NCI-H2107 treated with DMSO at 0.1 percent for 48 hours (cell line): Measurements from ENCODE around the gene CLCA1.
A peak's percentile ranks its signal among the peaks of the same experiment; 100 is the strongest.

Experiments used
- DNase-seq: peaks from one replicate; lab custom pipeline; 2025; ENCODE audit not compliant: unreplicated experiment; lab: John Stamatoyannopoulos, UW

CLCA1 gene, protein sequence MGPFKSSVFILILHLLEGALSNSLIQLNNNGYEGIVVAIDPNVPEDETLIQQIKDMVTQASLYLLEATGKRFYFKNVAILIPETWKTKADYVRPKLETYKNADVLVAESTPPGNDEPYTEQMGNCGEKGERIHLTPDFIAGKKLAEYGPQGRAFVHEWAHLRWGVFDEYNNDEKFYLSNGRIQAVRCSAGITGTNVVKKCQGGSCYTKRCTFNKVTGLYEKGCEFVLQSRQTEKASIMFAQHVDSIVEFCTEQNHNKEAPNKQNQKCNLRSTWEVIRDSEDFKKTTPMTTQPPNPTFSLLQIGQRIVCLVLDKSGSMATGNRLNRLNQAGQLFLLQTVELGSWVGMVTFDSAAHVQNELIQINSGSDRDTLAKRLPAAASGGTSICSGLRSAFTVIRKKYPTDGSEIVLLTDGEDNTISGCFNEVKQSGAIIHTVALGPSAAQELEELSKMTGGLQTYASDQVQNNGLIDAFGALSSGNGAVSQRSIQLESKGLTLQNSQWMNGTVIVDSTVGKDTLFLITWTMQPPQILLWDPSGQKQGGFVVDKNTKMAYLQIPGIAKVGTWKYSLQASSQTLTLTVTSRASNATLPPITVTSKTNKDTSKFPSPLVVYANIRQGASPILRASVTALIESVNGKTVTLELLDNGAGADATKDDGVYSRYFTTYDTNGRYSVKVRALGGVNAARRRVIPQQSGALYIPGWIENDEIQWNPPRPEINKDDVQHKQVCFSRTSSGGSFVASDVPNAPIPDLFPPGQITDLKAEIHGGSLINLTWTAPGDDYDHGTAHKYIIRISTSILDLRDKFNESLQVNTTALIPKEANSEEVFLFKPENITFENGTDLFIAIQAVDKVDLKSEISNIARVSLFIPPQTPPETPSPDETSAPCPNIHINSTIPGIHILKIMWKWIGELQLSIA

DNA sequence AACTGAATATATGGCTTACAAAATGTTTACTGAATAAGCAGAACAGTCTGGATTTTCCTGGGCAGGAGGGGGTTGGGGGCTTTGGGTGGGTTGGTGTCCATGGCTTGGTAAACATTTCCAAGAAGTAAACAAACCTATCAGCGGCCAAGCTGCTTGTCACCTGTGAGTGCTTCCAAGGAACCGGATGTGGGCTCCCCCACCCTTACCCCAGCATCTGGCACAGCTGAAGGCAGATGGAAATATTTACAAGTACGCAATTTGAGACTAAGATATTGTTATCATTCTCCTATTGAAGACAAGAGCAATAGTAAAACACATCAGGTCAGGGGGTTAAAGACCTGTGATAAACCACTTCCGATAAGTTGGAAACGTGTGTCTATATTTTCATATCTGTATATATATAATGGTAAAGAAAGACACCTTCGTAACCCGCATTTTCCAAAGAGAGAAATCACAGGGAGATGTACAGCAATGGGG, at the start of gene CLCA1:
TSS of gene CLCA1 (plus strand) at position 427 of the 477 bp plus-strand sequence. CDS start at position 472, 45 bp downstream.
- no peak for DNase-seq

DNA sequence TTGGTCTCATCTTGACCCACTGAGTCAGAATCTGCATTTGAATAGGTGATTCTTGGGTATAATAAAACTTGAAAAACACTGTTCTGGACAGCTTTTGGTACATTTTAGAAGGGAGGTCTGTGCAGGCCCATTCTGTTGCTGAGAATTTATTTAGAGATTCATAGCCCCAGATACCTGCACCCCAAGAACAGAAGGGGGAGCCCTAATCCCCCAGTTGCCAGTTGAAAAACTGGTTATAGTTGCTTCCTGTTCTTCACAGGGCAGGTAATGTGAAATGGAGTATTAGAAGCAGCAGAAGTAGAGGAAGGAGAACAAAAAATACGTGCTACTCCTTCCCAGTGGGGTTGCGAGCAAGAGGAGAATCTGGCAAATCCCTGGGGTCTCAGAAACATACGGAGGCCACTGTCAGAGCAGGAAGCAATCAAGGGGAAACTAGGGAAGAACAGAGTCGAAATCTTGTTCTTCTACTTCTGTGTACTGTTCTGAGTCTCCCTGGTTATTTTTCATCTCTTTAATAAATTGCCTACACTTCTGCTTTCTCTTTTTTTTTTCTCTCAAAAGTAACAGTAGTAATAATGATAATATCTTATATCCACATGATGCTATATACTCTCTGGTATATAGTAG, 49.3 kb upstream of the CLCA1 start:
- DNase-seq = peak; percentile 51

DNA sequence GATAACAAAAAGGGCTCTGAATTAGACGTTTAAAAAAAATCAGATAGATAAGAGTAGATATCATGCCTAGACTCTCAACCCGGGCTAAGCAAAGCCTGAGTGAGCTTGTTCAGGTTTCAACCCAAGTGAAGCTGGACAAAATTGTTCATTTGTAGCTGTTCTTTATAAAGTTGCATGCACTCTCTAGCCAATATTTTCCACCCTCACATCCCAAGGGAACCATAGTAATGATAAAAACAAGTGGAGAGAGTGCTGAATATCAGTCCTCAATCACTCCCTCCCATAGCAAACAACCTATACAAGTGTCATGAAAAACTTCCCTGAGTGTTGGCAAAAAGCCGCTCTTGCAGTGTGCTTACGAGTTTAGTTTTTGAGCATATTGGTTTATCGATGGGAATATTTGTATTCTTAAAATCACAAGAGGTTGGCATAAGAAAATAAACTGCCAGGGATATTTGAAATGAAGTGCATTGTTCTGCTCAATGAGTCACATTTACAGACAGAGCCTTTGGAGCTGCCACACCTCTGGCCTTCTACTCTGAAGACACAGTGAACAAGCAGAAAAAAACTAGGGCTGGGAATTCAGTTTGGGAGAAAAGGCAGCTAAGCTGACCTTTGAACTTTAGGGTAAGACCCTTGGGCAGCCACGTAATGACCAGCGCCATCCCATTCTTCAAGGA, 47.0 kb upstream of the CLCA1 start:
- DNase-seq = no peak

DNA sequence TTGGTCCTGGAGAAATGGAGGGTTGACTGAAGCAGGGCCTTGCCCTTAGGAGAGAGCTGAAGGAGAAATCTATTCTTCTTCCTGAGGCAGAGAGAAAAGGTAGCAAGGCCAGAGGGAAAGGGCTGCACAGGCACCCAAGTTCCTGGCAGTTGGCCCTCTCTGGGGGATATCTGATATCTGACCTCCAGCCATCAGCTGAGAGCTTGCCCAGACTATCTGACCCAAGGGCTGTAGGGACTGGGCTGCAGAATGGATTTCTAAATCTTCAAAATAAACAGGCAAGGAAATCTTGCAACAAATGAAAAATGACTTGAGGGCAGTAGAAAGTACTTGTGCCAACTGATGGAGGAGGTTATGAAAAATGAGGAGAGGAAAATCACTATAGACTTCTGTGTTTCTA, 45.3 kb upstream of the CLCA1 start:
- no peak for DNase-seq

DNA sequence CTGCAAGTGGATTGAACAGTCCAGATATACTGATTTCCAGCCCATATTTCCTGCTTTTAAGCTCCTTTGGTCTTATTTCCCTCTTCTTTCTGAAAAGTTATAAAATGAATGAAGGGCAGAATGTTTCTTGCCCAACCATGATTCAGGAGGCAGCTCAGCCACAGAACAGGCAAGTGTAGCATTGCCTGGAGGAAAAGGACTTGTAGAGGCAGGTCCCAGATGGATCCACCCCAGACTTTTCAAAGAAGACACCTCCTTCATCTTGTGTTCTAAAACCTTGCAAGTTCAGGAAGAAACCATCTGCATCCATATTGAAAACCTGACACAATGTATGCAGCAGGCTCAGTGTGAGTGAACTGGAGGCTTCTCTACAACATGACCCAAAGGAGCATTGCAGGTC, 44.9 kb upstream of the CLCA1 start, which contains the start of gene CLCA2:
TSS of gene CLCA2 (plus strand) at position 299 of the 400 bp plus-strand sequence. CDS start at position 376, 77 bp downstream.
- no peak for DNase-seq

DNA sequence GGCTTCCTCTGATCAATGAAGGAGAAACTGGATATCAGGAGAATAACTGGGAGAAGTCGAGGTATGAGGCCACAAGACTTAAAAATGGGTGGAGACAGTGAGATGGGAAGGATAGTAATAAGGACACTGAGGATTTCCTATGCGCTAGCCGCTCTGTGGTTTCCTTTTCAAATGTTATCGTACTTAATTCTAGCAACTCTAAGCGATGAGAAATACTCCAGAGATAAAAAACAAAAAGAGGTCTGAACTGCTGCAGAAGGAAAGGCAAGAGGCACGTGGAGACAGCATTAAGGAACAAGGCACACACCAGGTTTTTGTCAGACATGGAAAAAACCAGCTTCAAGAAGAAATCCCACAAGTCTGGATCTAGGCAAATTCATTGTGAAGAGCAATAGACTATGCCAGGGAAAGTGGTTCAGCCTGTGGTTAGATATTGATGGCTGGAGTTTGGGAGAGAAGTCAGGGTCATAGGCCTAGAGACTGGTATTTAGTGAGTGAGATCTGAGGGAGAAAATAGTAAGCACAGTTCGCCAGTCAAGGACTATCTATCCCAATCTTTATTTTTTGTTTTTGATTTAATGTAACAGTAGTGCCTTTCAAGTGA, 39.5 kb upstream of the CLCA1 start:
- DNase-seq = no peak

DNA sequence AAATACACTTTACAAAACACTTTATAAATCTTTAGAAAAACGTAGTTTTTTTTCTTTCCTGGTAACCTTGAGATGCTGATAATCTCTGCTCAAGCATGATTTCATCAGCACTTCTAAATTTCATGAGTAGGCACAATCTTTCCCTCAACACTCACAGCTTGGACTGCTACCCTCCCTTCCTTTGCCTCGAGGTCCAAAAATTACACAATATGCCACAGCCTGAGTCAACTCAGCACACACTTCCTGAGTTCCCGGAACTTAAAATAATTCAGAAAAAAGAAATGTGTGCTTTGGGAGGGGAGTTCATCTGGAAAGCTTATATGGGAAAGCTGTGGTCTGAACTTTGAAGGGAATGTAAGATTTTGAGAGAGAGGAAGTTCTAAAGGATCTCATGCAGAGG, 38.9 kb upstream of the CLCA1 start:
- DNase-seq = no peak

DNA sequence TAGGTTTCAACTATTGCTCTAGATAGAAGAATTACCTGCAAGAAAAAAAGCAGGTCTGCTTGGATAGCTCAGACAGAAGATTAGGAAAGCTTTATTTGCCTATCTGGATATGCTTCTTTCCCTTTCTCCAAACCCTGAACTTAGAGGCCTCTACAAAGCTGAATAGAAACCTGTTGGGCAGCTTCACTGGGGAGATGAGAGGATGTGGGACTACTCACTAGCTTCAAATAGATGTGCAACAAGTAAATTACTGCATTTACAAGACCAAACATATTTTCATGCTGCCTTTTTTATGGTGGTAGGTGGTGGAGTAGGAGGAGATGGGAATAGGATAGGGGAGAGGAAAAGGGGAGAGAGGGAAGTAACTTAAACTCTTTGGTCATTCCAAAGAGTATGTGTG, 38.4 kb upstream of the CLCA1 start:
- DNase-seq = no peak

DNA sequence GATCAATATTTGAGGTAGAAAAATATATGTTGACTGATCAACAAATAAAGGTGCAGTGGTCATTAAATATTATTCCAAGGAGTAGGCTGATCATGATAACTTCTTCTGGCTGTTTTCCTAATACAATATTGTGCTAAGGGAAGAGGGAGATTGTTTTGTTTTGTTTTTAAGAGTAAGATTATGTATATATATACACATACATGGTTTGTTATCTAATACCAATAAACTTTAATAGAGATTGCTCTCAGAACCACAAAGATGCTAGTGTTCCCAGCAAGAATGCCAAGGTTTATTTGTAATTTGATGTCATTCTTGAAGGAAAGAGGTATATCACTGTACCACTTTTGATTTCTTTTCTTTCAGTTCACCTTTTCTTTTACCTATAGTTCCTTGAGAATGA, 34.7 kb upstream of the CLCA1 start:
- DNase-seq = no peak

DNA sequence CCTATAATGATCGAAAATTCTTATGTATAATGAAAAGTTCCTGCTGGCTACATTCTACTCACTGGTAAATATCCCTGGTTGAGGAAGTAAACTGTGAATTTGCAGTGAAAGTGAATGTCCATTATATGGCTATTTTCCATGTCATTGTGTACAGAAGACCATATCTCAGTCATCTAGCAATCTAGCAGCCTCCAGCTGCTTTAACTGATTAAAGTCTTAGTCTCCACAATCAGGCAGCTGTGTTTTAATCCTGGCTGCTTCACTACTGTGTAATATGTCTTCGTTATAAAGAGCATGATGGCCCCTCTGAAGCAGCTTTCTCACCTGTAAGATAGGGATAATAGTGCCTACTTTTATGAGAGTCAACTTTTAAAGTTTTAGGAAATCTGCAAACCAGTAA, 33.4 kb upstream of the CLCA1 start:
- DNase-seq = no peak

DNA sequence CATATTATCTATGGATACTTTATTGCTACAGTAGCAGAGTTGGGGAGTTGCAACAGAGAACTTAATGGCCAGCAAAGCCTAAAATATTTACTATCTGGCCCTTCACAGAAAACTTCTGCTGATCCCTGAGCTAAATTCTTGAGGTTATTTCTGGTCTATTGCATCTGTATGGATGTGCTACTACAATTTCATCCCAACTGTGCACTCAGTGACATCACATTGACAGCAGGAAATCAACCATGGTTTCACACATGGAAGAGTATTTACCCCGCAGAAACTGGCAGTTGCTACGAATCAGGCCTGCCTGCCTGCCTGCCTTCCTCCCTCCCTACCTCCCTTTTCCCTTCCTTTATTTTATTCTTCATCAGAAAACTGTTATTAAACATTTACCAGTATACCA, 32.7 kb upstream of the CLCA1 start:
- DNase-seq = peak; percentile 78

DNA sequence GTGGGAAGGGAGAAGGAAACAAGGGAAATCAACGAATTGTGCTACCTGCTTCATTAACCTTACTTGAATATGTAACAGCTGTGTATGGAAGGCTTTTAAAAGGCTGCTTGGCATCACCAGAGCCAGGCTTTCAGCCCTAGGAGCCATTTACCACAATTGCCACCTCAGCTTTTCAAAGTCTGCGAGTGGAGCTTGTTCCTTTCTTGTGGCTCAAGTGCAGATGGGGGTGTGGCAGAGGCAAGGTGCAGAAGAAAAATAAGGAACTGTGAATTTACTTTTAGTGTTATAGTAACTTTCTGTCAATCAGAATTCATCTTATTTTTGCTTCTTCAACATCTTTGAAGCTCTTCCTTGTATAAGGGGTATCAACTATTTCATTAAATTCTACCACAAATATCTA, 27.1 kb upstream of the CLCA1 start:
- peak; percentile 64 for DNase-seq

DNA sequence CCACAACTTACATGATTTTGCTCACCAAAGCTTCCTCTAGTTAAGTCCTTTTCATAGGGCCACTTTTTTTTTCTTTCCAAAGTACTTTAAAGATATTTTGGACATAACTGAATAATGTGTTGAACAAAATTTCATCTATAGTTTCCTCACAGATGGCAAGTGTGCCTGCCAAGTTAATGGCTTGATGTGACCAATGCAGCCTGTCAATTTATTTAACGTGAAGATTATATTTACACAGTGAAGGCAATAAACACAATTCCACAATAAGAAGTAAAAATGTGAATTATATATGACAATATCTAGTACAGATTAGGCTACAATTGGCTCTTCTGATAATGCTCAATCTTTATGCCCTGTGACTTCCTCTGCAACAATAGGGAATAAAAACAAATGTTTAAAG, 26.7 kb upstream of the CLCA1 start:
- DNase-seq = no peak

DNA sequence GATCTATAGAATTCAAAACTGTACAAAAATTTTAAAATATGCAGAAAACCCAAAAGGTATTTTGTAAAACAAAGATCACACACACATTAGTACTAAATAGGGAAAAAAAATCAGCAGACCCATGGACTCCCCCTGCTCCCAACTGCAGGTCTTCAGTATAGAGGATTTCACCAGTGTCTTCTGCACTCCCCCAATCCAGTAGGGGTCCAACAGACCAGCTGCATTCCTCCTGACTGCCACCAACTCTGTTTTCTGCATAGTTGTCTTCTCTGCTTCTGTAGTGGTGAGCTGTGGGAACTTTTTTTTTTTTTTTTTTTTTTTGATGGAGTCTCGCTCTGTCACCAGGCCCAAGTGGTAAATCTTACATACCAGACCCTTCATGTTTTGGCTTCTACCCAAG, 22.8 kb upstream of the CLCA1 start:
- no peak for DNase-seq

DNA sequence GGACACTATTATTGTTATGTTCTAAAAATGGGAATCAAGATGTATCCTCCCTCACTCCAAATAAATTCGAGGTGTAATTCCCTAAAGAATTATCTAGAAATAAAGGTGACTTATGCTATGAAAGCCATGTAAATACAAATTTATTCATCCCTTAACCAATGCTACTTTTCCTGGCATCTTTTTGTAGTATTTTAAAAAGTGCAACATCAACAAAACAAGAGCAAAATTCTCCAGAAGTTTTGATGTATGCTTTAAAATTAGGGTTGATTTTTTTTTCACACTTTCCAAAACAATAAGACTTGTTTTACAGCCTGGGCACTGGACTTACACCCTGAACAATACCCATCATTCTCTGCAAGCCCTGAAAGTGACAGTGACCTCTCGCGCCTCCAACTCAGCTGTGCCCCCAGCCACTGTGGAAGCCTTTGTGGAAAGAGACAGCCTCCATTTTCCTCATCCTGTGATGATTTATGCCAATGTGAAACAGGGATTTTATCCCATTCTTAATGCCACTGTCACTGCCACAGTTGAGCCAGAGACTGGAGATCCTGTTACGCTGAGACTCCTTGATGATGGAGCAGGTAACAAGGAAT, 21.4 kb upstream of the CLCA1 start:
- no peak for DNase-seq

DNA sequence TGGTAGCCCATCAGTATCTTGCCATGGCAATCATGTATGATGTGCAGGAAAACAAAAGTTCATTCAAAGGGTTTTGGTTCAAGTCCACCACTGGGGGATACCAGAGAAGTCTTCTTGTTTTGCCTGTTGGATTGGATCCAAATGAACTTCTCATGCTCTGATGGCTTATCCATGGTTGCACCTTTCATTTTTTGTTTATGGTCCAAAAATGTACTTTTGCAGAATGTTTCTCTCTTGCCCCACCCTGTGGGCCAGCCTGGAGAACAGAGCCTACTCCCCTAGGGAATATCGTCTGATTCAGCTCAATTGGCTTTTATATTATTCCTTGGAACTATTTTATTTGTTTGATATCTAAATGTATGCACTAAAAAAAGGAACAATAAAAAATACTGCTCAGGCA, 20.1 kb upstream of the CLCA1 start:
- no peak for DNase-seq

DNA sequence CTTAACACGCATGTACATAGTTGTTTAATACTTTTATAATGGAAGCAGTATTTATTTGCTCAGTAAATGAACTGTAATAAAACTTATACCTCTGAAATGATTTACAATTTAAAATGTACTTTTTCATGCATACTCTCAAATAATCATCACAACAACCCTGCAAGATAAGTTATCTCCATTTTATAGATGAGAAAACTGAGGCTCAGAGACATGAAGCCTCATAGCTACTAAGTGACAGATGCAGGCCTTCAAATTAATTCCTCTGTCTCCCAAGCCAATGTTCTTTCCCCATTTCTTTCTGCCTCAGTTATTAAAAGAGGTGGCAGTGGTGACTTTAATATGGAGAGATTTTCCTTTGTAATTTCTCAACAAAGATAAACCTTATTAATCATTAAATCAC, 19.6 kb upstream of the CLCA1 start:
- no peak for DNase-seq

DNA sequence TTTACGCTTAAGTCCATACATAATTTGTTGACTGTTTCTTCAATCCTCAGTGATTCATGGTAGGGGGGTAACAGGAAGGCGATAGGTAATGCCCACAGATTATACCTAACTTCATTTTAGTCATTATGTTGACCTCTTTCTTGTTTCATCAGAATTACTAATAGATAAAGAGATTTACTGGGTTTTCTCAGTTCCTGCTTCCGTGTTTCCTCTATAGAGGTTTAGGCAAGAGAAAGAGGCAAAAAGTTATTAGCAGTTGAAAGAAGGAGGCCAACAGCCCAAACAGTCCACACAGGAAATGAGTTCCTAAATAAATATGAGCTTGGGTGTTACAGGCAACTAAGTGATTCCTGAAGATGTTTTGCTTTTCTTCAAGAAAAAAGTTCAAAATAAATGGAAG, 17.9 kb upstream of the CLCA1 start:
- no peak for DNase-seq

DNA sequence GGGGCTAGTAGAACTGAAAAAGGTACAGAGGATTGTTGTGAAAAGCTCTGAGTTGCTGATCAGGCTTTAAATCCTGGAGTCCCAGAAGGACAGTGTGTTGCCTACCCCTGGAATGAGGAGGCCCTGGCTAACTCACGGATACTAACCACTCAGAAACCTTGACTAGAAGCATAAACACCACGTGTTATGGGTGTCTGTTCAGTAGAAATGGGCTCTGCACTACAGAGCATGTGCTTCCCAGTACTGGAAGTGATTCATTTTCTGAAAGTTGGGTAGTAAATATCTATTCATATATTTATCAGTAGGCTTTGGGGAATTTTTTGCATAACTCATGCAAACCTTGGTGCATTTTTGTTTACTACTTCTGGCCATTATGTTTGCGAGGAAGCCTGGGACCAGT, 15.1 kb upstream of the CLCA1 start:
- DNase-seq = no peak

DNA sequence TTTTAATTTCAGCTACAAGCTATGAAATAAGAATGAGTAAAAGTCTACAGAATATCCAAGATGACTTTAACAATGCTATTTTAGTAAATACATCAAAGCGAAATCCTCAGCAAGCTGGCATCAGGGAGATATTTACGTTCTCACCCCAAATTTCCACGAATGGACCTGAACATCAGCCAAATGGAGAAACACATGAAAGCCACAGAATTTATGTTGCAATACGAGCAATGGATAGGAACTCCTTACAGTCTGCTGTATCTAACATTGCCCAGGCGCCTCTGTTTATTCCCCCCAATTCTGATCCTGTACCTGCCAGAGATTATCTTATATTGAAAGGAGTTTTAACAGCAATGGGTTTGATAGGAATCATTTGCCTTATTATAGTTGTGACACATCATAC, 13.7 kb upstream of the CLCA1 start:
- no peak for DNase-seq
